Measurements from ENCODE around the gene LONRF3.
A peak's percentile ranks its signal among the peaks of the same experiment; 100 is the strongest.
"Not testable (repeated sequence)": the region's sequence is repeated elsewhere in the genome, so short reads cannot be mapped to it uniquely, and the experiment has no call there.

LONRF3 gene

DNA sequence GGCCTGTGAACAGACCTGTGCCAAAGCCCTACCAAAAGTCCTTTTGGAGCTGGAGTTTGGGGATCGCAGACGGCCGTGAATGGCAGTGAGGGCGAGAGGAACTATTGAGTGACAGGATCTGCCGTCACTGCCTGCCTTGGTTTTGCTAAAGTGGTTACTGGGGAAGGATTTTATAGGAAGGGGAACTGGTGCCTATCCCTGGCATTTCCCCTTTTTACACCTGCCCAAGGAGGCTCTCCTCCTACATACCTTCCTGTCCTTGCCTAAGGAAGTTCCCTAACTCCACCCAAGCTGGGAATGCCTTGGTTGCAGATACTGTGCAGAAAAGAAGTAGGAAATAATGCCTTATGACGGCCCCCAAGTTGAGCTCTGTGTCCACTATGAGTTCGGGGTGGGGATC is 14.5 kb downstream of the LONRF3 start:
- DNase-seq (ENCODE audit: low read depth) = no peak

- DNase-seq (ENCODE audit: low read depth) = no peak
Measured at GRCh38 chrX:118989886-118990285, 15.5 kb downstream of the LONRF3 start.

GRCh38 chrX:118990512-118991227 is 16.3 kb downstream of the LONRF3 start:
- DNase-seq (ENCODE audit: low read depth) = no peak

DNA sequence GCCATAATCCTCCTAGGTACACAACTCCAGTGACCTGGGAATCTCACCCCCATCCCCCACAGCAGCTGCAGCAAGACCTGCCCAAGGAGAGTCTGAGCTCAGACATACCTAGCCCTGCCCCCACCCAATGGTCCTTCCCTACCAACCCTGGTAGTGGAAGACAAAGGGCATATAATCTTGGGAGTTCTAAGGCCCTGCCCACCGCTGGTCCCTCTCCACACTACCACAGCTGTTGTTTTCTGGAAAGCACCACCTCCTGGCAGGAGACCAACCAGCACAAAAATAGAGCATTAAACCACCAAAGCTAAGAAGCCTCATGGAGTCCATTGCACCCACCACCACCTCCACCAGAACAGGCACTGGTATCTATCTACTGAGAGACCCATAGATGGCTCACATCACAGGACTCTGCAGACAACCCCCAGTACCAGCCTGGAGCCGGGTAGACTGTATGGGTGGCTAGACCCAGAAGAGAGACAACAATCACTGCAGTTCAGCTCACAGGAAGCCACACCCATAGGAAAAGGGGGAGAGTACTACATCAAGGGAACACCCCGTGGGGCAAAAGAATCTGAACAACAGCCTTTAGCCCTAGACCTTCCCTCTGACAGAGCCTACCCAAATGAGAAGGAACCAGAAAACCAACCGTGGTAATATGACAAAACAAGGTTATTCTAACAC is 18.2 kb downstream of the LONRF3 start:
- not testable (repeated sequence) for DNase-seq (ENCODE audit: low read depth)

DNA sequence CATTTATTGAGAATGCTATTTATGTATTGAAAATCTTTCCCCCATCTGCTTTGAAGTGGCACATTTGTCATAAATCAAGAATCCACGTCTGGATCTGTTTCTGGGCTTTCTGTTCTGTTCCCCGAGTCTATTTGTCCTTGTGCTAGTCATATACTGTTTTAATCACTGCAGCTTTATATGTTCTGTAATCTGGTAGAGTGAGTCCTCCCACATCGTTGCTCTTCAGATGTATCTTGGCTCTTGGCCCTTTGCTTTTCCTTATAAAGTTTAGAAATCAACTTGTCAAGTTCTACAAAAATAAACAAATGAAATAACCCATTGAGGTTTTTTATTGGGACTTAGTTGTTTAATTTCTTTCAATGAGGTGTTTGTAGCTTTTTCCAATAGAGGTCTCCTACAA is 29.0 kb downstream of the LONRF3 start:
- DNase-seq (ENCODE audit: low read depth) = no peak

GRCh38 chrX:119004920-119005524 is 30.6 kb downstream of the LONRF3 start:
- DNase-seq (ENCODE audit: low read depth) = peak; percentile 16

DNA sequence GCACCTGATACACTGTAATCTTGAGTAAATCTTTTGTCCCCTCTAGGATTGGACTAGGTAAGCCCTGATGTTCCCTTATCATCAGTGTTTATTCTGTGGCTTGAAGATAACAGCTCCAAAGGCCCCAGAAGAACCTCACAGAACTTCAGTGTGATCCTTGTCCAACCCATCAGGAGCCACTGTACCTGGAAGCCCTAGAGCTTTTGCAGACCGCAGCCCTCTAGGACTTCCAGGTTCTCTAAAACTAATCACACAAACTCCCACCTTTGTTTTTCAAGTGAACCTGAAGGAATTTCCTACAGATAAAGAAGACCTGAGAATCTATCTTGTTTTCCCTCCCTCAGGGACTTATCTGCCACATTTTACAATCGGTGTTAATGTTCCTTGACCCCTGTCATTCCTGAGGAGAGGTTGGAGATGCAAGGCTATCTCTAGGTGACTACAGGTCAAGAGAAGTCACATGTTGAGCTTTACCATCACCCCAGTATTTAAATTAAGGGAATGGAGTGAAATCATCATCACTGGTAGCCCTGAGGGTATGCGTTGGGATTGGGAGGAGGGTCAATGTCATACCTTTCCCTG is 32.9 kb downstream of the LONRF3 start:
- no peak for DNase-seq (ENCODE audit: low read depth)

DNA sequence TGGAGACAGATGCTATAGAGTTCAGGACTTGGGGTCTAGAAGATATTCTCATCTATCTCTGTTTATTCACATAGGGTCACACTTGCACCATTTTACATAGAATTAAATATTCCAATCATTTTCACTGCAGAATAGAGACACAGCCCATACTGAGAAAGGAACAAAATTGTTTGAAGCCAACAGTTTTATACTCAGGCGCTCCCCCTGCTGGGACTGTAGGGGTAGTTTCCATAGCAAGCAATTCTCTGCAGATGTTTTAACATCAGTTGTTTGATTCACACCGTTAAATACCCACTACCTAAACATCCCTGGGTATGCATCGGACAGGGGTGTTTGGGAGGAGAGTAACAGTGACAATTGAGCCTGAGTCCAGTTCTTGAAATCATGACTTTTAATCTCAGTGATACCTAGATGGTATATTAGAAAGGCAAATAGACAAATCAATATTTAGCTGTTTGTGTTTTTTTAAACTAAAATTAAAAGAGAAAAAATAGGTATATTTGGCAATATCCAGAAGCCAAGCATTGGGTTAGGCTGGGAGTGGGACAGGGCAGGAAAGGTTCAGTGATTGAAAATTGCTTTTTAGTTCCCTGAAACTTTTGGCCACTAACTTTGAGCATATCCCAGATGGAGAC is 33.8 kb downstream of the LONRF3 start:
- no peak for DNase-seq (ENCODE audit: low read depth)

- no peak for DNase-seq (ENCODE audit: low read depth)
Measured at GRCh38 chrX:119009071-119009470, 34.7 kb downstream of the LONRF3 start.

DNA sequence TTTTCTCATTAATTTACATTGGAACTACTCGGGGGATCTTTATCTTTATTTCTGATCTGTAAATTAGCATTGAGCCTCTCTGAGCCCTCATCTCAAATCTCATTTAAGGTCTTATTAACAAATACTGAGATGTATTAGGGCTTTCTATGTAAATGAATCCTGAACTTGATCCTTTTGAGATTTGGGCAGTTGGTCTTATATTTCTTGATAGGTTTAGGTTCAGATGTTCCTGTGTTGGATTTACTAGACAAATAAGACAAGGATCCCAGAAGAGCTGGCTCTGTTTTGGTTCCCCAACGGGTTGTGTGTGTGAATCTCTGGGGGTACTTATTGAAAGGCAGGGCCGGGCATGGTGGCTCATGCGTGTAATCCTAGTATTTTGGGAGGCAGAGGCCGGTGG is 36.1 kb downstream of the LONRF3 start:
- no peak for DNase-seq (ENCODE audit: low read depth)

GRCh38 chrX:119013164-119013563 is 38.7 kb downstream of the LONRF3 start:
- no peak for DNase-seq (ENCODE audit: low read depth)

- DNase-seq (ENCODE audit: low read depth) = peak; percentile 16
Measured at GRCh38 chrX:119015407-119016237, 41.2 kb downstream of the LONRF3 start.

DNA sequence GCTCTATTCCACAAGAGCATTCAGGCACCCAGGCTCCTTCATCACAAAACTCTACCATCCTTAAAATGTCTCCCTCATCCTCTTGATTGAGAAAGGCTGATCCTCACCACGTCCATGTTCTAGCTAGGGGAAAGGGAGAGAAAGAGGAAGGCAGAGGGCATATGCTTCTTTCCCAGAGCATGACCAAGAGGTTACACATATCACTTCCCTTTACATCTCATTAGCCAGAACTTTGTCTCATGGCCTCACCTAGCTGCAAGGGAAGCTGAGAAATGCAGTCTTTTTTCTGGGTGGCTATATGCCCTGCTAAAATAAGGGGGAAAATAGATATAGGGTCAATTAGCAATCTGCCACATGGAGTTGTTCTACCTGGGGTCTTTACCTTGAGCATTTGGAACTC is 42.7 kb downstream of the LONRF3 start:
- DNase-seq (ENCODE audit: low read depth) = no peak

GRCh38 chrX:119025900-119026299 is 51.5 kb downstream of the LONRF3 start:
- DNase-seq (ENCODE audit: low read depth) = no peak

GRCh38 chrX:119026344-119026743 is 51.9 kb downstream of the LONRF3 start:
- not testable (repeated sequence) for DNase-seq (ENCODE audit: low read depth)

GRCh38 chrX:119027960-119028732 is 53.7 kb downstream of the LONRF3 start:
- not testable (repeated sequence) for DNase-seq (ENCODE audit: low read depth)

DNA sequence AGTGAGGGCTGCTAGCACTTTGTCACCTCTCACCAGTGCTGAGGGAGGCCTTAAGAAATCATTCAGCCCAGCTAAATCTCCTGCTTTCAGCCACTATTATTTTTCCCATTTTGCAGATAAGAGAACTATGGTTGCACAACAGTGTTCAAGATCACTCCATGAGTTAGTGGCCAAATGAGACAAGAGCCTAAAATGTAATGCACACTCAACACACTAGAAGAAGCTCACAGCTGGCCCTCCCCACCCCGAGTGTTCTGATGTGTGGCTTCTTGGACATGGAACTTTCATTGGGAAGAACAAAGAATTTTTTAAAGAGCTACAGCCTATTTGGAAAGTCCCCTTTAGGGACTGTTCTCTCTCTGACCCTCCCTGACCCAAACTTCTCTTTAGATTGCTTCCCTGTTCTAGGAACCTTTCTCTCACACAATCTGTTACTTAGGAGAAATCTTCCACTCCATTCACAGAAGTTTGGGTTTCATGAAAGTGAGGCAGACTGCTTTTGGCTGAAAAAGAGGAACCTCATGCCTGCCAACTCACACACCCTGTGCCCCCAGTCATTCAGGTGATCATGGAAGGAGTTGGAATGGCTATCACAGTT is 54.4 kb downstream of the LONRF3 start:
- no peak for DNase-seq (ENCODE audit: low read depth)

DNA sequence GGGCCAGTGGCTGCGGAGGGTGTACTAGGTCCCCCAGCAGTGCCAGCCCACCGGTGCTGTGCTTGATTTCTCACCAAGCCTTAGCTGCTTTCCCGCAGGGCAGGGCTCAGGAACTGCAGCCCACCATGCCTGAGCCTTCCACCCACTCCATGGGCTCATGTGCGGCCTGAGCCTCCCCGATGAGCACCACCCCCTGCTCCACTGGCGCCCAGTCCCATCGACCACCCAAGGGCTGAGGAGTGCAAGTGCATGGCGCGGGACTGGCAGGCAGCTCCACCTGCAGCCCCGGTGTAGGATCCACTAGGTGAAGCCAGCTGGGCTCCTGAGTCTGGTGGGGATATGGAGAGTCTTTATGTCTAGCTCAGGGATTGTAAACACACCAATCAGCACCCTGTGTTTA is 55.2 kb downstream of the LONRF3 start:
- DNase-seq (ENCODE audit: low read depth) = not testable (repeated sequence)

- DNase-seq (ENCODE audit: low read depth) = no peak
Measured at GRCh38 chrX:119030990-119031389, 56.6 kb downstream of the LONRF3 start.

Data from activated T-cell treated with anti-CD3 and anti-CD28 coated beads for 24 hours (primary cell).